H9 (cell line): ENCODE results near the gene CEP112. TPM values are rescaled to one million over a fixed set of nuclear protein-coding genes. Genes with fewer than 3 reads are reported as not detected.

Experiments
- DNase-seq: peaks from one replicate; pipeline ENCODE4 v3.0.0-alpha.2; 2017
- H2AFZ ChIP-seq: one replicate; pipeline ENCODE4 v1.6.1; 2013; ENCODE audit warnings: mild to moderate bottlenecking, low read length, control low read depth, moderate library complexity
- H2AK5ac ChIP-seq: 2 replicates; pipeline ENCODE4 v1.6.1; 2013; ENCODE audit warnings: low read length, control low read depth, mixed read lengths; ENCODE audit not compliant: insufficient read length
- H2BK120ac ChIP-seq: one replicate; pipeline ENCODE4 v1.6.1; 2013; ENCODE audit warnings: low read depth, mild to moderate bottlenecking, low read length, control low read depth, inconsistent platforms; ENCODE audit not compliant: poor library complexity, severe bottlenecking
- H2BK12ac ChIP-seq: 2 replicates; pipeline ENCODE4 v1.6.1; 2013; ENCODE audit warnings: low read length, control low read depth, mixed read lengths, low read depth; ENCODE audit not compliant: insufficient read length
- H2BK15ac ChIP-seq: 2 replicates; pipeline ENCODE4 v1.6.1; 2013; ENCODE audit warnings: low read depth, low read length, control low read depth
- H2BK20ac ChIP-seq: one replicate; pipeline ENCODE4 v1.6.1; 2013; ENCODE audit warnings: low read depth, mild to moderate bottlenecking, low read length, control low read depth, inconsistent platforms; ENCODE audit not compliant: poor library complexity, severe bottlenecking
- H2BK5ac ChIP-seq: 2 replicates; pipeline ENCODE4 v1.6.1; 2013; ENCODE audit warnings: low read length, control low read depth, mixed read lengths; ENCODE audit not compliant: insufficient read length
- H3K14ac ChIP-seq: 2 replicates; pipeline ENCODE4 v1.6.1; 2013; ENCODE audit warnings: low read length, control low read depth; ENCODE audit not compliant: insufficient read depth
- H3K18ac ChIP-seq: 2 replicates; pipeline ENCODE4 v1.6.1; 2013; ENCODE audit warnings: low read depth, mild to moderate bottlenecking, mixed read lengths, low read length, control low read depth; ENCODE audit not compliant: insufficient read length
- H3K23ac ChIP-seq: 2 replicates; pipeline ENCODE4 v1.6.1; 2013; ENCODE audit warnings: low read length, control low read depth, mixed read lengths, low read depth; ENCODE audit not compliant: insufficient read length
- H3K23me2 ChIP-seq: 2 replicates; pipeline ENCODE4 v1.6.1; 2013; ENCODE audit warnings: low read depth, mild to moderate bottlenecking, mixed read lengths, low read length, control low read depth; ENCODE audit not compliant: insufficient read length, poor library complexity, severe bottlenecking
- H3K27ac ChIP-seq: 2 replicates; pipeline ENCODE4 v1.5.1; 2013; ENCODE audit warnings: low read length, control low read depth, mixed read lengths, low read depth; ENCODE audit not compliant: insufficient read length
- H3K27me3 ChIP-seq: 2 replicates; pipeline ENCODE4 v1.6.1; 2013; ENCODE audit warnings: low read length, control low read depth, inconsistent platforms; ENCODE audit not compliant: insufficient read depth
- H3K4ac ChIP-seq: 2 replicates; pipeline ENCODE4 v1.6.1; 2013; ENCODE audit warnings: low read depth, mild to moderate bottlenecking, control low read depth, inconsistent platforms, low read length, moderate library complexity
- H3K4me1 ChIP-seq: 2 replicates; pipeline ENCODE4 v1.6.1; 2013; ENCODE audit warnings: low read length, control low read depth, inconsistent platforms; ENCODE audit not compliant: insufficient read depth
- H3K4me2 ChIP-seq: 2 replicates; pipeline ENCODE4 v1.6.1; 2013; ENCODE audit warnings: low read length, control low read depth, mixed read lengths; ENCODE audit not compliant: insufficient read length, insufficient read depth
- H3K56ac ChIP-seq: 2 replicates; pipeline ENCODE4 v1.6.1; 2013; ENCODE audit warnings: low read depth, mild to moderate bottlenecking, mixed read lengths, low read length, control low read depth; ENCODE audit not compliant: insufficient read length
- H3K79me1 ChIP-seq: 2 replicates; pipeline ENCODE4 v1.6.1; 2013; ENCODE audit warnings: low read depth, mild to moderate bottlenecking, moderate library complexity, low read length, control low read depth, inconsistent platforms; ENCODE audit not compliant: insufficient read depth, poor library complexity, severe bottlenecking
- H3K79me2 ChIP-seq: 2 replicates; pipeline ENCODE4 v1.6.1; 2013; ENCODE audit warnings: low read length, control low read depth, inconsistent platforms; ENCODE audit not compliant: insufficient read depth
- H3K9ac ChIP-seq: 2 replicates; pipeline ENCODE4 v1.6.1; 2013; ENCODE audit warnings: low read length, control low read depth, mixed read lengths; ENCODE audit not compliant: insufficient read length; ENCODE audit errors: extremely low read depth
- H3K9me3 ChIP-seq: one replicate; pipeline ENCODE4 v1.6.1; 2013; ENCODE audit warnings: low read depth, low read length, inconsistent platforms; ENCODE audit not compliant: control insufficient read depth
- H3T11ph ChIP-seq: one replicate; pipeline ENCODE4 v1.6.1; 2013; ENCODE audit warnings: mild to moderate bottlenecking, low read length, control low read depth, inconsistent platforms
- H4K20me1 ChIP-seq: one replicate; pipeline ENCODE4 v1.6.1; 2013; ENCODE audit not compliant: control insufficient read depth, insufficient read length, insufficient read depth
- H4K5ac ChIP-seq: 2 replicates; pipeline ENCODE4 v1.6.1; 2013; ENCODE audit warnings: low read depth, mild to moderate bottlenecking, mixed read lengths, low read length, control low read depth; ENCODE audit not compliant: insufficient read length
- H4K8ac ChIP-seq: replicated peaks from 2 replicates; pipeline ENCODE4 v1.6.1; 2013; ENCODE audit warnings: low read length, control low read depth, mixed read lengths, low read depth; ENCODE audit not compliant: insufficient read length
- H4K91ac ChIP-seq: 2 replicates; pipeline ENCODE4 v1.6.1; 2013; ENCODE audit warnings: low read depth, mild to moderate bottlenecking, moderate library complexity, mixed read lengths, low read length, control low read depth; ENCODE audit not compliant: insufficient read length
- H3K27ac Mint-ChIP-seq, 3 experiments: 2 replicates in 2 of 3; 3 replicates in 1 of 3; pipeline ENCODE4 v1.8.0; 2020 to 2021; ENCODE audit warnings: mixed read lengths in 3 of 3, mild to moderate bottlenecking in 1 of 3, moderate library complexity in 1 of 3
- H3K27me3 Mint-ChIP-seq: 2 replicates; pipeline ENCODE4 v1.8.0; 2021; ENCODE audit warnings: low read depth, mild to moderate bottlenecking, moderate library complexity, mixed read lengths
- H3K36me3 Mint-ChIP-seq, 3 experiments: 2 replicates in 2 of 3; 3 replicates in 1 of 3; pipeline ENCODE4 v1.8.0; 2020 to 2021; ENCODE audit warnings: low read depth in 3 of 3, mixed read lengths in 3 of 3; ENCODE audit not compliant: insufficient read depth in 1 of 3
- H3K4me1 Mint-ChIP-seq, 2 experiments: 2 replicates each; pipeline ENCODE4 v1.8.0; 2020; ENCODE audit warnings: mixed read lengths in 2 of 2
- H3K4me3 Mint-ChIP-seq, 2 experiments: 2 replicates in 1 of 2; 3 replicates in 1 of 2; pipeline ENCODE4 v1.8.0; 2020 to 2021; ENCODE audit warnings: mild to moderate bottlenecking in 2 of 2, mixed read lengths in 2 of 2, moderate library complexity in 1 of 2
- H3K9me3 Mint-ChIP-seq, 2 experiments: 2 replicates in 1 of 2; 3 replicates in 1 of 2; pipeline ENCODE4 v1.8.0; 2020; ENCODE audit warnings: mild to moderate bottlenecking in 2 of 2, mixed read lengths in 2 of 2, moderate library complexity in 1 of 2
- CTCF ChIP-seq: fragments of 200-600 bp; sonication (generic); conservative IDR thresholded peaks from 3 replicates; pipeline ENCODE4 v1.8.0; 2021; ENCODE audit warnings: antibody characterized with exemption, mild to moderate bottlenecking
- WGBS: extraction: QIAGEN DNeasy Blood & Tissue Kit; methylation state at CpG from one replicate; pipeline ENCODE4 v1.1.7; 2013; ENCODE audit warnings: missing lambda C conversion rate, low lambda C conversion rate, mixed read lengths; ENCODE audit not compliant: insufficient read length; ENCODE audit errors: extremely low coverage; 5-methylcytosine and 5-hydroxymethylcytosine counted together
- total RNA-seq: library from RNA; stranded (reverse); gene quantifications from 2 replicates; pipeline ENCODE4 v1.2.1, GENCODE V29; 2021

CEP112 gene
- total RNA-seq, 1 experiment from 2014 or later = 5.4 TPM

- Mint-ChIP-seq H3K36me3 (peaks cover 0 to 5% (median 2%) of the 10 kb centered on the region in 3 experiments; a peak in 2 of 7 replicates), H3K9me3 (peaks cover 4% of the 10 kb centered on the region in 2 experiments; a peak in 3 of 5 replicates)
Measured at GRCh38 chr17:65670667-65671371, 521.1 kb downstream of the CEP112 start.

More at GRCh38 chr17:65670667-65671371, 521.1 kb downstream of the CEP112 start:
- Histone ChIP-seq H2BK120ac (no peak overlapping the region), H3K79me2 (no peaks in the 10 kb centered on the region), H2BK15ac (no peak overlapping the region), H4K20me1 (no peaks in the 10 kb centered on the region), H2BK5ac (no peak overlapping the region), H3K4me1 (no peaks in the 10 kb centered on the region), H3K4me2 (no peak overlapping the region), H3K18ac (no peak overlapping the region), H3T11ph (no peak overlapping the region), H2AFZ (no peak overlapping the region), H3K56ac (no peak overlapping the region), H3K23me2 (no peaks in the 10 kb centered on the region), H3K27ac (no peak overlapping the region), H3K79me1 (no peaks in the 10 kb centered on the region), H2AK5ac (no peak overlapping the region), H3K23ac (no peak overlapping the region), H3K9me3 (no peaks in the 10 kb centered on the region), H3K9ac (no peak overlapping the region), H4K91ac (no peak overlapping the region), H3K4ac (no peak overlapping the region), H4K5ac (no peak overlapping the region), H3K27me3 (no peaks in the 10 kb centered on the region), H4K8ac (no peak overlapping the region), H2BK20ac (no peak overlapping the region), H2BK12ac (no peak overlapping the region), H3K14ac (no peak overlapping the region)
- no peak for TF ChIP-seq CTCF
- Mint-ChIP-seq H3K27me3 (no peaks in the 10 kb centered on the region), H3K4me1 (peaks cover 20% of the 10 kb centered on the region in 2 experiments), H3K4me3 (no peak overlapping the region), H3K27ac (no peak overlapping the region)
- no CpG with 5 or more reads among the region's 7 CpGs for WGBS
- no peak for DNase-seq
